Central memory CD8-positive, alpha-beta T cell (primary cell): ENCODE measurements around the gene TMEM51.

ENCODE experiments used
- ATAC-seq: fragments of 150-1000 bp; cut with Tn5 transposase; replicated peaks from 2 replicates; pipeline ENCODE4 v1.10.0; 2022; ENCODE audit warnings: mild to moderate bottlenecking, moderate FRiP score, moderate number of reproducible peaks; ENCODE audit not compliant: poor library complexity, severe bottlenecking; ENCODE audit errors: extremely low read depth
- DNase-seq, 2 donors: peaks; one replicate each; pipeline ENCODE4 v3.0.0; 2021; ENCODE audit warnings: low spot score in 2 of 2
- H3K27ac Mint-ChIP-seq: one replicate; pipeline ENCODE4 v1.8.0; 2022; ENCODE audit warnings: low read depth, mild to moderate bottlenecking, moderate library complexity, mixed read lengths
- H3K27me3 Mint-ChIP-seq: one replicate; pipeline ENCODE4 v1.8.0; 2022; ENCODE audit warnings: mixed read lengths
- H3K36me3 Mint-ChIP-seq: one replicate; pipeline ENCODE4 v1.8.0; 2022; ENCODE audit warnings: mild to moderate bottlenecking, moderate library complexity, mixed read lengths; ENCODE audit not compliant: insufficient read depth
- H3K4me1 Mint-ChIP-seq: one replicate; pipeline ENCODE4 v1.8.0; 2022; ENCODE audit warnings: mixed read lengths
- H3K4me3 Mint-ChIP-seq: one replicate; pipeline ENCODE4 v1.8.0; 2022; ENCODE audit warnings: mild to moderate bottlenecking, moderate library complexity, mixed read lengths
- H3K9me3 Mint-ChIP-seq: one replicate; pipeline ENCODE4 v1.8.0; 2022; ENCODE audit warnings: mixed read lengths

Gene TMEM51

GRCh38 chr1:15214527-15214926 is 61.0 kb downstream of the TMEM51 start:
- Mint-ChIP-seq H3K27ac (no peak overlapping the region), H3K27me3 (peaks cover 27% of the 10 kb centered on the region), H3K4me3 (no peak overlapping the region), H3K9me3 (no peaks in the 10 kb centered on the region), H3K4me1 (peaks cover 7% of the 10 kb centered on the region), H3K36me3 (no peaks in the 10 kb centered on the region)
- no peak for ATAC-seq
- no peak for DNase-seq

GRCh38 chr1:15215116-15215515 is 61.6 kb downstream of the TMEM51 start:
- Mint-ChIP-seq H3K27me3 (peaks cover 21% of the 10 kb centered on the region), H3K36me3 (no peaks in the 10 kb centered on the region), H3K4me1 (peaks cover 7% of the 10 kb centered on the region), H3K4me3 (no peak overlapping the region), H3K9me3 (no peaks in the 10 kb centered on the region), H3K27ac (no peak overlapping the region)
- ATAC-seq (no peak), DNase-seq (no peak)

GRCh38 chr1:15217654-15218053 is 64.1 kb downstream of the TMEM51 start:
- H3K27me3 Mint-ChIP-seq = peaks cover 7% of the 10 kb centered on the region
- H3K36me3 Mint-ChIP-seq = no peaks in the 10 kb centered on the region
- H3K9me3 Mint-ChIP-seq = no peaks in the 10 kb centered on the region
- DNase-seq (no peak), ATAC-seq (no peak)
- H3K27ac Mint-ChIP-seq = no peak overlapping the region
- H3K4me1 Mint-ChIP-seq = peaks cover 7% of the 10 kb centered on the region
- no peak overlapping the region for H3K4me3 Mint-ChIP-seq

DNA sequence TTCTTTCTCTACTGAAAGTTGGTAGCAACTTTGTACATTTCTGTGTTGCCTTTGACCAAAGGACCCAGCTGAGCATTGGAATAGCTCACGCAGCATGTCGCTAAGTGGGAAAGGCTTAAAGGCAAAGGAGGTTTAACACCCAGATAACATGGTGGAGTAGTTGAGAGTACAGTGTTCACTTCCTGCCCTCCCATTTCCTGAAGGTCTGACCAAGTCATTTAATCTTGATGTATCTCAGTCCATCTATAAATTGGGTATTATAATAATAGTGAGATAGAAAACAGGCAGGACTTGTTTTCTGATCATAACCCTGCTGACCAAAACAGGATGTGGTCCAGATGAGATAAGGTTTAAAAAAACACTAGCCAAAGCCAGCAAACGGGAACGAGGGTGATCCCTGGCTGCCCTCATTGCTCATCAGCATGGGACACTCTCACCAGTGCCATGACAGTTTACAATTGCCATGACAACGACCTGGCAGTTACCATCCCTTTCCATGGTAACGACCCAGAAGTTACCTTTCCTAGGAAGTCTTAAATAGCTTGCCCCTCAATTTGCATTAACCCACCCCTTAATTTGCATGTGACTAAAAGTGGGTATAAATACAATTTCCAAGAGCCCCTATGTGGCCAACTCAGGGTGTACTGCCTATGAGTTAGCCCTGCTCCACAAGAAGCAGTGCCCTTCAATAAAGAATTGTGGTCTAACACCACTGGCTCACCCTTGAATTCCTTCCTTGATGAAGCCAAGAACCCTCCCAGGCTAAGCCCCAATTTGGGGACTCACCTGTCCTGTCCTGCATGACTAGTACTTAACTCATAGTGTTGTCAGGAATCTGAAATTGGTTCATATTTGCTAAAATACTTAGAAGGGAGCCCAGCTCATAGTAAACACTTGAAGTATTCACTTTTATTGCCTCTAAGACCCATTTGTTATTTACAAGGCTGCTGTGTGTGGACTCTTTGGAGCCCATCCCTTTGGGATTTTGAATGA is 65.0 kb downstream of the TMEM51 start:
- H3K4me1 Mint-ChIP-seq = peaks cover 7% of the 10 kb centered on the region
- ATAC-seq (no peak), DNase-seq (no peak)
- H3K27ac Mint-ChIP-seq = no peak overlapping the region
- H3K36me3 Mint-ChIP-seq = no peaks in the 10 kb centered on the region
- no peaks in the 10 kb centered on the region for H3K9me3 Mint-ChIP-seq
- no peak overlapping the region for H3K4me3 Mint-ChIP-seq
- no peaks in the 10 kb centered on the region for H3K27me3 Mint-ChIP-seq

GRCh38 chr1:15219280-15220023 is 65.9 kb downstream of the TMEM51 start:
- peaks cover 7% of the 10 kb centered on the region for H3K4me1 Mint-ChIP-seq
- no peak for DNase-seq
- no peak for ATAC-seq

DNA sequence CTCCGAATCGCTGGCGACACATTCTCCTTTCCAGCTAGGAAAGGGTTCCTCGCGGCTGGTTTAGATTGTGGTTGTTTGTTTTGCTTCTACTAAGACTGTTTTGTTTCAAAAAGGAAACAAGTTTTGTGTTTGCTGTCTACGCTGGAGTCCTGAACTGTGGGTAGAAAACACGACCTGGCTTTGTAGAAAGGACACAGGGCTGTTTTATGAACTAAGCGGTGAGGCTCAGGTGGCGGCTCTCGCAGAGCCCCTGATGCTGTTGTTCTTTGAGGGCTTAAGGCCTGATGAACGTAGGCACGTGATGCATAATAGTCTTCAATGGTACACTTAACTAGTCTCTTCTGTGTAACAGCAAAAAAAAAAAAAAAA is 66.5 kb downstream of the TMEM51 start:
- DNase-seq (no peak), ATAC-seq (no peak)
- Mint-ChIP-seq H3K27me3 (no peaks in the 10 kb centered on the region), H3K4me1 (peaks cover 7% of the 10 kb centered on the region), H3K9me3 (no peaks in the 10 kb centered on the region), H3K27ac (no peak overlapping the region), H3K36me3 (no peaks in the 10 kb centered on the region), H3K4me3 (no peak overlapping the region)

More at GRCh38 chr1:15219280-15220023, 65.9 kb downstream of the TMEM51 start:
- Mint-ChIP-seq H3K4me3 (no peak overlapping the region), H3K27ac (no peak overlapping the region), H3K36me3 (no peaks in the 10 kb centered on the region), H3K27me3 (no peaks in the 10 kb centered on the region), H3K9me3 (no peaks in the 10 kb centered on the region)

GRCh38 chr1:15220825-15221431 is 67.4 kb downstream of the TMEM51 start:
- Mint-ChIP-seq H3K4me3 (no peak overlapping the region), H3K36me3 (no peaks in the 10 kb centered on the region), H3K27me3 (no peaks in the 10 kb centered on the region), H3K9me3 (no peaks in the 10 kb centered on the region), H3K4me1 (peaks cover 7% of the 10 kb centered on the region), H3K27ac (no peak overlapping the region)
- no peak for DNase-seq
- ATAC-seq = no peak

- DNase-seq (no peak), ATAC-seq (no peak)
- Mint-ChIP-seq H3K4me1 (peaks cover 2% of the 10 kb centered on the region), H3K27ac (no peak overlapping the region), H3K27me3 (no peaks in the 10 kb centered on the region), H3K9me3 (no peaks in the 10 kb centered on the region), H3K4me3 (no peak overlapping the region), H3K36me3 (no peaks in the 10 kb centered on the region)
Measured at GRCh38 chr1:15222653-15223303, 69.2 kb downstream of the TMEM51 start.

DNA sequence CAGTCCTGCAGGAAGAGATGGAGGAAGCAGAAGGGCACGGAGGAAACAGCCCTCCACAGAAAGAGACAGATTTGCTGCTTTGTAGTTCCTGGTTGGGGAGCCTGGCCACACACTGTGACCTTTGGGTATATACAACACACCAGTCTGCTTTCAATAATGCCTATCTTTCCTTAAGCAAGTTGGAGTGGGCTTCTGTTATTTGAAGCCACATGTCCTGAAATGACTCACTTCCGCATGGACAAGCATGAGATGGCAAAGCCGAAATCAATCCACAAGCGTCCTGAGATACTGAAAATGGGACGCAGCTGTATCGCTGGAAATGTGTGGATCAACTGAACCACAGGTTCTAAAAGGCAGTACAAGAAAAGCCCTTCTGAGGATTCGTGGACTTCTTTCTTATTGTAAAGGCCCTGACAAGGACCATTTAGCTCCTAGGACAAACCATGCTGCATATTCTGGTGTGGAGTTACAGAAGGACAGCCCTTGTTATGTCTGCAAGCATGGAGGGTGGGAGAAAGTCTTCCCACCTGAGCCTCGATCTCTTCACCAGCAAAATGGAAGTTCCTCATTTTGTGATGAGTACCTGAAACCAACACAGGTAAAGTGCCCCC is 70.8 kb downstream of the TMEM51 start:
- H3K4me3 Mint-ChIP-seq = no peak overlapping the region
- no peak for DNase-seq
- ATAC-seq = no peak
- H3K27me3 Mint-ChIP-seq = no peaks in the 10 kb centered on the region
- H3K27ac Mint-ChIP-seq = no peak overlapping the region
- no peaks in the 10 kb centered on the region for H3K36me3 Mint-ChIP-seq
- H3K9me3 Mint-ChIP-seq = no peaks in the 10 kb centered on the region
- H3K4me1 Mint-ChIP-seq = no peaks in the 10 kb centered on the region

- no peaks in the 10 kb centered on the region for H3K9me3 Mint-ChIP-seq
- no peaks in the 10 kb centered on the region for H3K27me3 Mint-ChIP-seq
- H3K4me1 Mint-ChIP-seq = no peaks in the 10 kb centered on the region
- no peak overlapping the region for H3K27ac Mint-ChIP-seq
- no peak overlapping the region for H3K4me3 Mint-ChIP-seq
- H3K36me3 Mint-ChIP-seq = no peaks in the 10 kb centered on the region
- no peak for DNase-seq
- no peak for ATAC-seq
Measured at GRCh38 chr1:15224974-15225373, 71.4 kb downstream of the TMEM51 start.

GRCh38 chr1:15225461-15225860 is 71.9 kb downstream of the TMEM51 start:
- Mint-ChIP-seq H3K27me3 (no peaks in the 10 kb centered on the region), H3K9me3 (no peaks in the 10 kb centered on the region)

More at GRCh38 chr1:15225461-15225860, 71.9 kb downstream of the TMEM51 start:
- DNase-seq = no peak
- ATAC-seq = no peak
- H3K27ac Mint-ChIP-seq = no peak overlapping the region
- H3K36me3 Mint-ChIP-seq = no peaks in the 10 kb centered on the region
- no peak overlapping the region for H3K4me3 Mint-ChIP-seq
- H3K4me1 Mint-ChIP-seq = no peaks in the 10 kb centered on the region
